GM19372 (cell line): Measurements from ENCODE around the gene FLT3LG.
A peak's percentile ranks its signal among the peaks of the same experiment; 100 is the strongest.

Experiments used
- ATAC-seq: cut with Tn5 transposase; IDR thresholded peaks from one replicate; pipeline ENCODE4 v1.9.1; 2021; ENCODE audit warnings: mild to moderate bottlenecking, low read depth, moderate library complexity; ENCODE audit not compliant: unreplicated experiment

The FLT3LG gene

DNA sequence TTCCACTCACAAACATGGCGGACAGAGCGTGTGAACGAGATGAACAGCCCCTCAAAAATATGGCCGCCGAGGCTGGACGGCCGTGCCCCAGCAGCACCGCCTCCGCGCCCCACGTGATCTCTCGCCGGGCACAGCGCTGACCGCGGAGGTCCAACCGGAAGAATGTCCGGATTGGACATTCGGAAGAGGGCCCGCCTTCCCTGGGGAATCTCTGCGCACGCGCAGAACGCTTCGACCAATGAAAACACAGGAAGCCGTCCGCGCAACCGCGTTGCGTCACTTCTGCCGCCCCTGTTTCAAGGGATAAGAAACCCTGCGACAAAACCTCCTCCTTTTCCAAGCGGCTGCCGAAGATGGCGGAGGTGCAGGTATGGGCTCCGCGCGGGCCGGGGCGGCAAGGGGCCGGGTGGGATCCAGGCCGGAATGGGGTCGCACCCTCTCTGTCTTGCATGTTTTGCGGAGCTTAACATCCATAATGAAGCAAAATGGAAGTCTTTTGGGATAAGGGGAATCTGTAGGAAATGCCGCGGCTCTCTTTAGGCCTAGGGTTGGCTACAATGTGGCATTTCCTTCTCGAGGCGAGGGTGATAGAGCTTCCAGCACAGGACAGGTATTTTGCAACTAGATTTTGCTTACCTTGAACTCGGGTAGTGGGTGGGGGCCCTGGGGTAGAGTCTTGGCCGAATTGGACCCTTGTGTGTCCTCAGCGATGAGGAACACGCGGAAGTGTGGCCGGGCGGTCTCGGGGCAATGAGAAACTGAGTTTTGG lies 13.4 kb downstream of the FLT3LG start, which contains the start of gene RPL13A:
Gene RPL13A, plus strand, starts transcription at position 332 of the 769 bp plus-strand sequence. Its CDS starts 22 bp downstream, at position 354.
- peak; percentile 92 for ATAC-seq

DNA sequence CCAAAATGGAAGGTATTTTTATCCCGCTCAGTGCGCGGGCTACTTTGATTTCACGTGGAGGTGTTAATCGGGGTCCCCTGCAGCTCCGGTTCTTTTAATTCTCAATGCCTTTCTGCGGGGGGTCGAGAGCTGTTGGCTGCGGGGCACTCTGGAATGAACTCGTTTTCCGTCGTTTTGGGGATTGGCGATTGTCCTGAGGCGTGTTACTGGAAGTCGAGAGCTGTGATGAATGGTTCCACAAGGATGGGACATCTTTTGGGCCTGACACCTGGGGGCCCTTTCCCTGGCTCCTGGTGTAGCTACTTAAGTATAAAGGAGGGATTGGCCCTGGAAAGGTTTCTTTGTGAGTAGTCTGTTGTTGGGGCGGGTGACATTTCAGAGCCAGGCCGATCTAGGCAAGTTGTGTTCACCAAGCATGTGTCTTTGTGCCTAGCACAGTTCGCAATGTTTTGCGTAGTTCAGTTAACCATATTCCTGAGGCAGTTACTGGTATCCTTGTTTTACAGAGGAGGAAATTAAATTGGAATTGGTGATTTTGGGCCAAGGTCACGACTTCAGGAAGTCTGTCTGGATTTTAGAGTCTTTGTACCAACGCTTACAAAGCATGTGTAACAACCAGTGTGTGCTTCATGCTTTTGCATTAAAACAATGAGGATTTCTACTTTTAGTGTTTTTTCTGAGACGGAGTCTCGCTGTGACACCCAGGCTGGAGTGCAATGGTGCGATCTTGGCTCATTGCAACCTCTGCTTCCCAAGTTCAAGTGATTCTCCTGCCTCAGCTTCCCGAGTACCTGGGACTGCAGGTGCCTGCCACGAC lies 14.2 kb downstream of the FLT3LG start:
- no peak for ATAC-seq

DNA sequence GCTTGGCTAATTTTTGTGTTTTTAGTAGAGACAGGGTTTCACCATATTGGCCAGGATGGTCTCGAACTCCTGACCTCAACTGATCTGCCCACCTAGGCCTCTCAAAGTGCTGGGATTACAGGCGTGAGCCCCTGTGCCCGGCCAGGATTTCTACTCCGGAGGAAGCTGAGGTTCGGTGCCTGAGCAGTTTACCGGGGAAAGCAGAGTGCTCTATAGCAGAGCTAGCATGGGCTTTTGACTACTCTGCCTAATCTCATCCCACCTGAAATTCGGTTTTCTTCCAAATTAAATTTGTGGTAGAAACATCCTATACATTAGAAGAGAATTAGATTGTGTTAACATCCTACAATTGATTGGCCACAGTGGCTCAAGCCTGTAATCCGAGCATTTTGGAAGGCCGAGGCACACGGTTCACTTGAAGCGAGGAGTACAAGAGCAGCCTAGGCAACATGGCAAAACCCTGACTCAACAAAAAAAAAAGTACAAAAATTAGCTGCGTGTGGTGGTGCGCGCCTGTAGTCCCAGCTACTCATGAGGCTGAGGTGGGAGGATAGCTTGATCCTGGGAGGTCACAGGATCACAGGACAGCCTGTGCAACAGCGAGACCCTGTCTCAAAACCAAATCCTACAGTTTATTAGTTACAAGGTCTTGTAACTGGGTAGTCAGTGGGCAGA lies 15.0 kb downstream of the FLT3LG start:
- no peak for ATAC-seq

DNA sequence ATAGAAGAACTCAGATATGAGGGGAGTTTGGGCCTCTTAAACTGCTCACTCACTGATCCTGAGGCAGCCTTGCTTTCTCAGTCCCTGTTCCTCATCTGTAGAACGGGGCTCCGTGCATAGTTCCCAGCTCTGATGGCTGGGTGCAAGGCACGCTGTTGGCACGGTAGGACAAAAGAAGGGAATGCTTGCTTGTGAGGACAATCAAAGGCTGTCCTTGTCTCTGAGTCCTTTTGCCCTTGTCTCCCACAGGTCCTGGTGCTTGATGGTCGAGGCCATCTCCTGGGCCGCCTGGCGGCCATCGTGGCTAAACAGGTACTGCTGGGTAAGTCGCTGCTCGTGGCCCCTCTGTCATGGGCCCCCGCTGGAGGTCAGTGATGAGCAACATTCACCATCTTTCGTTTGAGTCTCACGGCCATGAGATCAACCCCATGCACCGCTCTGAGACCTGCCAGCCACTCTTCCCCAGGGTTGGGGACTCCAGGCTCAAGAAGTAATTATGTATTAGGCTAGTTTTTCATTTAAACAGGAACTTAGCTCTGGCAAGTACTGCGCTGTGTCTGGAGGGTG lies 15.7 kb downstream of the FLT3LG start:
- no peak for ATAC-seq

DNA sequence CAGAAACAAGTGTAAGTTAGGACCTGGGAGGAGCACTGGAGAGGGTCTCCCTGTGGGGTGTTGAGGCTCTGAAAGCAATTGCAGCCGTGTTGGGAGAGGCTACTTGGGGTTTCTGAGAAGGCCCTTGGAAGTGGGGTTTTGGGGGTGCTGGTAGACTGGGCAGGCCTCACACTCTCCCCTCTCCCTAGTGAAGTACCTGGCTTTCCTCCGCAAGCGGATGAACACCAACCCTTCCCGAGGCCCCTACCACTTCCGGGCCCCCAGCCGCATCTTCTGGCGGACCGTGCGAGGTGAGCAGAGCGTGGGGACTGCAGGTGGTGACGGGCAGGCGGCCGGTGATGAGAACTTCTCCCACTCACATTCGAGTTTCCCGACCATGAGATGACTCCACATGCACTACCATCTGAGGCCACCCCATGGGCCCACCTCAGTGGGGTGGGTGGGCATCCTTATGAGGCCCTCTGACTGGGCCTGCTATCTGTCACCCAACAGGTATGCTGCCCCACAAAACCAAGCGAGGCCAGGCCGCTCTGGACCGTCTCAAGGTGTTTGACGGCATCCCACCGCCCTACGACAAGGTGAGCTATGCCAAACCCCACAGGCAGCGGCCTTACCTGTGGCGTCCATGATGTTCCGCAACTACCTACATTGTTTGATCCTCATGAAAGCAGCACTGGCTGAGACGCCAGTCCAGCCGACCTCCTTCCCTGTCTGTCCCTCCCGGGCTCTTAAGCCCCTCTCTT lies 16.4 kb downstream of the FLT3LG start:
- no peak for ATAC-seq

DNA sequence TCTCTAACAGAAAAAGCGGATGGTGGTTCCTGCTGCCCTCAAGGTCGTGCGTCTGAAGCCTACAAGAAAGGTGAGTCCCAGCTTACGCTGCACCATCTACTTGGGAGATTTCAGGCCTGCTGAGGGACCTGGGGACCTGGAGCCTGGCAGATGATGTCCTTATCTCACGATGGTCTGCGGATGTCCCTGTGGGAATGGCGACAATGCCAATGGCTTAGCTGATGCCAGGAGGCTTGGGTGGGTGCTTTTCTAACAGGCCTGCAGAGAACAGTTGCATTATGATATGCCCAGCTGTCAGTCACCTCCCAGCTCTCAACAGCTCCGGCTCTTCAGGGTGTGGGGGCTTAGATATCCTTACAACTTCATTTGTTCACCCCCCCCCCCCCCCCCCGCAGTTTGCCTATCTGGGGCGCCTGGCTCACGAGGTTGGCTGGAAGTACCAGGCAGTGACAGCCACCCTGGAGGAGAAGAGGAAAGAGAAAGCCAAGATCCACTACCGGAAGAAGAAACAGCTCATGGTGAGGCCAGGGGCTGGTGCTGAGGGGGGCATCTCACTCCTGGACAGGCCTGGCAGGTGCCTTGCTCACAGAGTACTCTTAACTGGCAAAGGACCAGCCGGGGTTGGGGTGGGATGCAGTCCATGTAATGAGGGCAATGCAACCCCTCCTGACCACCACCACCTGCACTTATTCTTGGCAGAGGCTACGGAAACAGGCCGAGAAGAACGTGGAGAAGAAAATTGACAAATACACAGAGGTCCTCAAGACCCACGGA lies 17.2 kb downstream of the FLT3LG start:
- ATAC-seq, result no peak

DNA sequence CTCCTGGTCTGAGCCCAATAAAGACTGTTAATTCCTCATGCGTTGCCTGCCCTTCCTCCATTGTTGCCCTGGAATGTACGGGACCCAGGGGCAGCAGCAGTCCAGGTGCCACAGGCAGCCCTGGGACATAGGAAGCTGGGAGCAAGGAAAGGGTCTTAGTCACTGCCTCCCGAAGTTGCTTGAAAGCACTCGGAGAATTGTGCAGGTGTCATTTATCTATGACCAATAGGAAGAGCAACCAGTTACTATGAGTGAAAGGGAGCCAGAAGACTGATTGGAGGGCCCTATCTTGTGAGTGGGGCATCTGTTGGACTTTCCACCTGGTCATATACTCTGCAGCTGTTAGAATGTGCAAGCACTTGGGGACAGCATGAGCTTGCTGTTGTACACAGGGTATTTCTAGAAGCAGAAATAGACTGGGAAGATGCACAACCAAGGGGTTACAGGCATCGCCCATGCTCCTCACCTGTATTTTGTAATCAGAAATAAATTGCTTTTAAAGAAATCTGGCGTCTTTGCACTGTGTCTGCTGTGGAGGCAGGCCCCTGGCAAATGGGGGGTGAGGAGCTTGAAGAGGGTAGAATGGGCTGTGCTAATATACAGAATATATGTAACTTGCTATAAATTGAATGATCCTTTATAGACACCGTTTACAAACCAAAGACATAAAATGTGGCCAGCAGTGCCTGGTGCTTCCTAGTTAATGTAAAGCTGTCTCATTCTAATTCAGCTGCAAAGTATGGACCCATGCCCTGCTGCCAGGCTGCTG lies 18.0 kb downstream of the FLT3LG start:
- ATAC-seq, result no peak

DNA sequence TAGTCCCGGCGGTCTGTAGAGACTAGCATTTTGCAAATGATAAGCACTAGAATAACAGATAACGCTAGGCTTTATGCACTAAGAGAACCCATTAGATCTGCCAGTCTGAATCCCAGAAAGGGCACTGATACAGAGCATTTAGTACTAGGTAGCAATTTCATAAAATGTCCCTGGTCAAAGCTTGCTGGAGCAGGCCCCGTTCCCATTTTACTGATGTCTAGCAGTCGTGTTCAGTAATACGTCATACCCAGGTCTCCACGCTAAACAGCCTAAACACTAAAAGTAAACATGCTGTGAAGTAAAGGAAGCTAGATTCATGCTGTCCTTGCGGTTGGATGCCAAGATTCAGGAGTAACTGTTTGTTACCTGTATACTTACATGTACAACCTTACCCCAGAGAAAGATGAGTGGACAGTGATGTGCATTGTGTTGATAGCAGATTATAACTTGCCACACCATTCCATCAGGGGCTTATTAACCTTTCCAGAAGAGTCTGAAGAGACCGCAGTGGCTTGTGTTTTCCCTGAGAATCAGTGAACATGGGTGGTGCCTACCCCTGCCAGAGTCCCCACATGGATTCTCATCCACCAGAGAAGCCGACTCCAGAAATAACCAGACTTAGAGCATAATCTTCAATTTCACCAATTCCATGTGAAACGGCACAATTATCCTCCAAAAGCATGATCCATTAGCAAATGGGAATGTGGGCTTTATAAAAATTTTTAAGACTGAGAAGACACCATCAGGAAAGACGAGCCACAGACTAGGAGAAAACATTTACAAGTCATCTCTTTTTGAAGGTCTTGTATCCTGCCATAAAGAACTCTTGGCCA lies 18.8 kb downstream of the FLT3LG start:
- ATAC-seq, result no peak

DNA sequence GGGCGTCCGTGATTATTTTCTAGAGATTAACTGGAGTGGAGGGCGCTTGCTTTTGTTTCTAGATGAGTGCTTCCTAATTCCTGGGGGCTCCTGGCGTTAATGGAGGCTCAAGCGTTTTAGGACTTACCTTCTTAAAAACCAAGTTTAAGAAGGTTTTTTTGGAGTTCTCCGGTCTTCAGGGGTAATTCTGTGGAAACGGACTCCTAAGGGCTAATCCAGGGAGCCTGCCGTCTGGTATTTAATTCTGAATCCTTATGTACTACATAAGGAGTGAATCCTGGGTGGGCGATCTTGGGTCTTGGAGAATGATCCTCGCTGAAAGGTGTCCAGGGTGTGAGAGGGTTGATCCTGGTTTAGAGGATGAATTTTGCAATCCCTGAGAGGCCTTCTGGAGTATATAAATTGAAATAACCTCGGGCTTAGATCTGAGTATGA lies 22.6 kb downstream of the FLT3LG start:
- ATAC-seq, result no peak

DNA sequence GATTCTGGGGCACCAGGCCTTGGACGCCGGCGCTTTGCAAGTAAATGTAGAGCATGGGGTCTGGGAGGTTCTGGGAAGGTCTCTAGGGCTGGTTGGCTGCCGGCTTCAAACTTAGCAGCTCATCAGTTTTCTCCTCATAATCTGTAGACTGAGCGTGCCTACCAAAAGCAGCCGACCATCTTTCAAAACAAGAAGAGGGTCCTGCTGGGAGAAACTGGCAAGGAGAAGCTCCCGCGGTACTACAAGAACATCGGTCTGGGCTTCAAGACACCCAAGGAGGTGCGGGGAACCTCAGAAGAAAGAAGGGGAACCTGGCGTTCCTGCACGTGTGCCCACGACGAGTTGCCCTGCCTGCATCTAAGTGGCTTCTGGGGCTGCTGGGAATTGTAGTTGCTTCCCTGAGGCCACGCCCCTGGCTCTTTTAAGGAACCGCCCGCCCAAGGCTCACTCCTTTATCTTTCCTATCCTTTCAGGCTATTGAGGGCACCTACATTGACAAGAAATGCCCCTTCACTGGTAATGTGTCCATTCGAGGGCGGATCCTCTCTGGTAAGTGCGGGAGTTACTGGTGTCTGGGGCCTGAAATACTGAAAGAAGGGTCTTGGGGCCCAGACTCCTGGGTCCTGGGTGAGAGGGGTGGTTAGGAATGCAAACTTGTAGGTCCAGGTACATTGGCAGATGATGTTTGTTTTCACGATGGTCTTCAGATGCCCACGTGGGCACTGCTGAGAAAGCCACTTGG lies 23.2 kb downstream of the FLT3LG start:
- ATAC-seq, result no peak

DNA sequence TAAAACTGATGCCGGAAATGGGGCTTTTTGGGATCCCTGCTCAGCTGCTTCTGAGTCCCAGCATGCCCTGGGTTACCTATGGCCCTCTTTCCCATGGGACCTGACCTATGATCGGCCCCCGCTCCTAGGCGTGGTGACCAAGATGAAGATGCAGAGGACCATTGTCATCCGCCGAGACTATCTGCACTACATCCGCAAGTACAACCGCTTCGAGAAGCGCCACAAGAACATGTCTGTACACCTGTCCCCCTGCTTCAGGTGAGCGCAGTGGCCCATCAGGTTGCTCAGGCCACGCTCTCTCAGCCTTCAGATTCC lies 23.7 kb downstream of the FLT3LG start:
- no peak for ATAC-seq

DNA sequence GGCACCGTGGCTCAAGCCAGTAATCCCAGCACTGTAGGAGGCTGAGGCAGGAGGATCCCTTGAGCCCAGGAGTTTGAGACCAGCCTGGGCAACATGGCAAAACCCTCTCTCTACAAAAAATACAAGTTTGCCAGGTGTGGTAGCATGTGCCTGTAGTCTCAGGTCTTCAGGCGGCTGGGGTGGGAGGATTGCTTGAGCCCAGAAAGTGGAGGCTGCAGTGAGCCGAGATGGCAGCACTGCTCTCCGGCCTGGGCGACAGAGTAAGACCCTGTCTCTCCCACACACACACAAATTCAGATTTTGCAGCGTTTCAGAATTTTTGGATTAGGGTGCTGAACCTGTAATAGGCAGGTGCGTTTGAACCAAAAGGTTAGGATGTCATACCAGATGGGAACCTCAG lies 24.5 kb downstream of the FLT3LG start:
- ATAC-seq, result no peak

DNA sequence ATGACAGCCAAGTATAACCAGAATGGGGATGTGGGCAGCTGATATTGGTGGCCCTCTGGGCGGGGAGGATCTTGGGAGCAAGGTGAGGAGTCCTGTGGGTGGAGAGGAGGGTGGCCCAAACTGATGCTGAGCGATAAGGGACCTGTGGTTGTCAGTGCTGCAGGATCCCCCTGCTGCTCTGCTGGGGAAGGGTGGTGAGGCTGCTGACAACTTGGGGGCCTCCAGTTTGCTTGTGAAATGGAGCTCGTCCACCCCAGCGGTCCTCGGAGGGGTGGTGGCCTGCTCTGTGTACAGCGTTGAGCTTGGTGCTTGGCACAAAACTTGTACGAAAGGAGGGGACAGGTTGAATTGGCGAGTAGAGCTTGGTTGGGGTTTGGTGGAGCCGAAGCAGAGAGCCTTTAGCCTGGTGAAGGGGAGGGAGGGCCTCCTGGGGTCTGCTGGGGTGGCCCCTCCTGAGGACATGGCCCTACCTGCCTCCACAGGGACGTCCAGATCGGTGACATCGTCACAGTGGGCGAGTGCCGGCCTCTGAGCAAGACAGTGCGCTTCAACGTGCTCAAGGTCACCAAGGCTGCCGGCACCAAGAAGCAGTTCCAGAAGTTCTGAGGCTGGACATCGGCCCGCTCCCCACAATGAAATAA lies 25.1 kb downstream of the FLT3LG start:
- no peak for ATAC-seq

DNA sequence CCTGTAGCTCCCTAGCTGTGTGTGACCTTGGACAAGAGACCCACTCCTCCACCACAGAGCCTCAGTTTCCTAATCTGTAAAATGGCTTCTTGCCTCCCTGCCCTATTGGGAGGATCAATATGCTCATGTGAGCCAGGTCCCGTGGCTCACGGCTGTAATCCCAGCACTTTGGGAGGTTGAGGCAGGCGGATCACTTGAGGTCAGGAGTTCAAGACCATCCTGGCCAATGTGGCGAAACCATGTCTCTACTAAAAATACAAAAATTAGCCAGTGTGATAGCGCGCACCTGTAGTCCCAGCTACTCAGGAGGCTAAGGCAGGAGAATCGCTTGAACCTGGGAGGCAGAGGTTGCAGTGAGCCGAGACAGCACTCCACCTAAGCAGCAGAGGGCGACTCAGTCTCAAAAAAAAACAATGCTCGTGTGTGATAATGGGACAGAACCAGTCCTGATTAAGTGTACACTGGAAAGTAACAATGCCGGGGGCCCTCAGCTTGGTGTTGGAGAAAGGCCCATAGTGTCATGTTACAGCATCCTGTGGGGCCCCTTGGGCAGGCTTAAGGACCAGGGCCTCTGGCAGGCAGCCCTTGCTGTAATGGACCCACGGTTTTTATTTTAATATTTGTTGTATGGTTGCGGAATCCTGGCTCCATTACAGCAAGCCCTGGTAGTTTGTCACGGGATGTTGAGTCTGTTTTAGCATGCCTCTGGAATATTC lies 29.0 kb downstream of the FLT3LG start:
- no peak for ATAC-seq

DNA sequence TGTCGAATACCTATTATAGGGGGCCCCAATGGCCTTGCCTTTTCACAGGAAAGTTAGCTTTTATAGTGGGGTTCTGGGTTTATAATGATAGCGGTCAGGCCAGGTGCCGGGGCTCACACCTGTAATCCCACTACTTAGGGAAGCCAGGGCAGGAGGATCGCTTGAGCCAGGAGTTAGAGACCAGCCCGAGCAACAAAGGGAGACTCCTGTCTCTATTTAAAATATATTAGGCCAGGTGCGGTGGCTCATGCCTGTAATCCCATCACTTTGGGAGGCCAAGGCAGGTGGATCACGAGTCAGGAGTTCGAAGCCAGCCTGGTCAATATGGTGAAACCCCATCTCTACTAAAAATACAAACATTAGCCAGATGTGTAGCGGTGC lies 29.6 kb downstream of the FLT3LG start:
- ATAC-seq, result no peak

DNA sequence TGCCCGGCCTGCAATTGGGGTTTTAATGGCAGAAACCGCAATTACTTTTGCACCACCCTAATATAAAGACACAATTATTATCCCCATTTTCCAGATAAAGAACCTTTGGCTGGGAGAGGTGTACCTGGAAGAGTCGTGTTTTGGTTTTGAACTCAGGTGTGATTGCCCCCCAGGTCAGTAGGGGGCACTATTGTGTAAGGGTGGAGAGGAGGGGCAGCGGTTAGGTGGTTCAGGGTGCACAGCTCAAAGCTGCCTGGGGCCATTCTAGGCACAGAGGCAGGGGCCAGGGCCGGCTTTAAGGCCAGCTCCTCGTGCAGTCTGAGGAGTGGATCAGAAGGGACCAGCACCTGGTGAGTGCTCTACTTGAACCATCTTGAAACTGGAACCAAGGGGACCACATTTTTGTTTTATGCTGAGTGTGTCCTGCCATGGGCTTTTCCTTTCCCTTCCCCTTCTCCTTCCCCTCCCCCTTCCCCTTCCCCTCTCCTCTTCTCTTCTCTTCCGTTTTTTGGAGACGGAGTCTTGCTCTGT lies 32.6 kb downstream of the FLT3LG start:
- ATAC-seq, result no peak
